B cell (primary cell): ENCODE data around the gene VAV3. TPM values are rescaled to one million over a fixed set of nuclear protein-coding genes. Genes with fewer than 3 reads are reported as not detected.

ENCODE experiments used
- ATAC-seq: fragments of 200-7000 bp; cut with Tn5 transposase; one replicate; pipeline ENCODE4 v1.10.0; 2021; ENCODE audit warnings: low read depth, mild to moderate bottlenecking, moderate number of reproducible peaks, moderate library complexity
- CTCF ChIA-PET: fragments of 350-600 bp; sonication (Branson Sonifier 250); formaldehyde crosslinking; loops from one replicate; lab custom pipeline; 2021; ENCODE audit warnings: antibody characterized with exemption, inconsistent platforms; lab: Charles Lee
- POLR2A ChIA-PET: fragments of 350-600 bp; sonication (Branson Sonifier 250); formaldehyde crosslinking; loops from one replicate; lab custom pipeline; 2021; ENCODE audit warnings: antibody characterized with exemption; lab: Charles Lee
- DNase-seq: peaks from one replicate; pipeline ENCODE4 v3.0.0; 2013
- H2AFZ ChIP-seq: 2 replicates; pipeline ENCODE4 v1.6.1; 2012; ENCODE audit warnings: mild to moderate bottlenecking, low read depth, low read length; ENCODE audit not compliant: insufficient read depth, poor library complexity, severe bottlenecking
- H3K27ac ChIP-seq, 2 donors: 1 replicate in 1 of 2; 2 replicates in 1 of 2; pipeline ENCODE4 v1.5.1; 2012 to 2013; ENCODE audit warnings: low read length in 2 of 2, mild to moderate bottlenecking in 2 of 2, moderate library complexity in 1 of 2
- H3K27me3 ChIP-seq, 4 experiments: fragments of 200-600 bp in 1 of 4; sonication (generic) in 1 of 4; replicated peaks in 1 of 4; 1 replicate in 2 of 4; 2 replicates in 2 of 4; pipeline versions ENCODE4 v1.6.1 to v1.7.0; 2013 to 2016; ENCODE audit warnings: low read length in 3 of 4, mild to moderate bottlenecking in 2 of 4, mixed read lengths in 1 of 4, moderate library complexity in 1 of 4; ENCODE audit not compliant: insufficient read depth in 4 of 4, control insufficient read depth in 3 of 4; ENCODE audit errors: control extremely low read depth in 1 of 4
- H3K36me3 ChIP-seq, 2 experiments: replicated peaks in 1 of 2; 1 replicate in 1 of 2; 2 replicates in 1 of 2; pipeline versions ENCODE4 v1.6.1 to v1.7.1; 2013; ENCODE audit warnings: low read length in 1 of 2; ENCODE audit not compliant: insufficient read depth in 2 of 2, control insufficient read depth in 1 of 2; ENCODE audit errors: control extremely low read depth in 1 of 2, extremely low read depth in 1 of 2
- H3K4me1 ChIP-seq, 2 donors: fragments of 200-600 bp in 1 of 2; sonication (generic) in 1 of 2; 1 replicate in 1 of 2; 2 replicates in 1 of 2; pipeline versions ENCODE4 v1.5.1 to v1.6.1; 2013 to 2017; ENCODE audit warnings: low read length in 2 of 2; ENCODE audit not compliant: control insufficient read depth in 2 of 2, insufficient read depth in 2 of 2
- H3K4me2 ChIP-seq: replicated peaks from 2 replicates; pipeline ENCODE3; 2012; ENCODE audit warnings: mild to moderate bottlenecking, low read depth, low read length; ENCODE audit not compliant: poor library complexity, severe bottlenecking
- H3K4me3 ChIP-seq, 5 experiments: fragments of 200-600 bp in 1 of 5; sonication (generic) in 1 of 5; 1 replicate in 3 of 5; 2 replicates in 2 of 5; pipeline versions ENCODE4 v1.5.1 to v1.7.0; 2011 to 2016; ENCODE audit warnings: low read length in 4 of 5, mild to moderate bottlenecking in 4 of 5, low read depth in 2 of 5, control low read depth in 1 of 5, moderate library complexity in 1 of 5; ENCODE audit not compliant: insufficient read depth in 1 of 5; ENCODE audit errors: control extremely low read depth in 1 of 5, extremely low read depth in 1 of 5
- H3K79me2 ChIP-seq: fragments of 200-600 bp; sonication (generic); one replicate; pipeline ENCODE4 v1.6.0; 2016; ENCODE audit warnings: low read length; ENCODE audit not compliant: control insufficient read depth, insufficient read depth
- H3K9ac ChIP-seq: fragments of 200-600 bp; sonication (generic); 2 replicates; pipeline ENCODE4 v1.6.1; 2017; ENCODE audit warnings: mild to moderate bottlenecking, low read length, moderate library complexity
- H3K9me3 ChIP-seq, 3 donors: one replicate each; pipeline versions ENCODE4 v1.6.1 to v1.7.1; 2013; ENCODE audit warnings: low read length in 2 of 3; ENCODE audit not compliant: control insufficient read depth in 2 of 3, insufficient read depth in 1 of 3; ENCODE audit errors: control extremely low read depth in 1 of 3
- H4K20me1 ChIP-seq: 2 replicates; pipeline ENCODE4 v1.6.0; 2012; ENCODE audit warnings: mild to moderate bottlenecking, low read length; ENCODE audit not compliant: insufficient read depth, control insufficient read depth, poor library complexity, severe bottlenecking
- H3K27ac Mint-ChIP-seq: one replicate; pipeline ENCODE4 v1.8.0; 2021; ENCODE audit warnings: mixed read lengths
- H3K27me3 Mint-ChIP-seq: one replicate; pipeline ENCODE4 v1.8.0; 2021; ENCODE audit warnings: mixed read lengths
- H3K4me1 Mint-ChIP-seq: one replicate; pipeline ENCODE4 v1.8.0; 2021; ENCODE audit warnings: mixed read lengths
- H3K4me3 Mint-ChIP-seq: one replicate; pipeline ENCODE4 v1.8.0; 2021; ENCODE audit warnings: mixed read lengths
- H3K9me3 Mint-ChIP-seq: one replicate; pipeline ENCODE4 v1.8.0; 2022; ENCODE audit warnings: mixed read lengths; ENCODE audit not compliant: insufficient read depth
- EZH2 ChIP-seq: IDR thresholded peaks from 2 replicates; pipeline ENCODE4 v1.6.1; 2012; ENCODE audit warnings: borderline replicate concordance, low read depth, mild to moderate bottlenecking, moderate library complexity, low read length; ENCODE audit not compliant: insufficient read depth, poor library complexity, severe bottlenecking
- WGBS: methylation state at CpG from one replicate; pipeline ENCODE4 v1.1.5; 2013; ENCODE audit warnings: missing lambda C conversion rate; ENCODE audit not compliant: insufficient coverage; 5-methylcytosine and 5-hydroxymethylcytosine counted together
- intact Hi-C: fragments of 100-400 bp; cut with micrococcal nuclease; formaldehyde crosslinking; loops from one replicate; pipeline ENCODE4 v1.10.0; 2022
- polyA plus RNA-seq: library from polyadenylated mRNA; depleted of rRNA; stranded (reverse); fragments of >200 nt; gene quantifications from 2 replicates; pipeline ENCODE4 v1.2.3, GENCODE V29; 2012
- total RNA-seq, 2 donors: library from RNA; stranded (reverse); fragments of 120-200 nt in 1 of 2; gene quantifications; 1 replicate in 1 of 2; 2 replicates in 1 of 2; pipeline versions ENCODE4 v1.2.3 to v1.2.4, GENCODE V29; 2013 to 2022
- TF ChIP-seq, protein P1 (sequence below): fragments of 200-600 bp; IDR thresholded peaks from one replicate; pipeline ENCODE4 v1.8.0; 2022; ENCODE audit warnings: antibody characterized with exemption, mild to moderate bottlenecking

VAV3 gene
- total and polyA plus RNA-seq, 2 donors (not counting 1 experiment from before 2014, with no cell fraction given), result 14.8 to 32.5 TPM

DNA sequence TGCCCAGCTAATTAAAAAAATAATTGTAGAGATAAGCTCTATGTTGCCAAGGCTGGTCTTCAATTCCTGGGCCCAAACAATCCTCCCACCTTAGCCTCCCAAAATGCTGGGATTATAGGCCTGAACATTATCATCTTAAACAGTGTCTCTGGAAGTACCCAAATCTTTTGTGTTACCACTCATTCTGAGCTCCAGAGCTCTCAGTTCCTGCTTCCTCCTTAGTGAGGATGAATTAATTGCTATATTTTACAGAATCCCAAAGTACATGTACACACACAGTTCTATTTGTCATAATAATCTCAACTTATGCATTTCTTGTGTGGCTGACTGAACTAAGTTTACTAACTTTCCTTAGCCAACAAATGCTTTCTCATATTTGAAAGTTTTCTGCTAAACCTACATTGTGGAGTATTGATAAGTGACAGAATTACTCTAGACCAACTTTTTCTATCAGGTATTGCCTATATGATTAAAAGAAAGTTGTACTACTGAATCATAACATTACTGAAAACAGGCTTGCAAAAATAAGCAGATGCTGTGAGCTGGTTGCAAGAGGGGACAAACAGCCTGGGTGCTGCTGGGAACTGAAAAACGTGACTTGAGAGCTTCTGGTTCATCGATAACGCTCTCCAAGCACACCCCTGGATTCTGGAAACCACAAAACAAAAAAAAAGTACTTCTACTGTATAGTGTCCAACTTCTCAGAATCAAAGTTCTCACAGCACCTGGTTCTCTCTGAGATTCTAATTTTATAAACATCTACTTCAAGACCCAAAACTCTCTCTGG is 15.3 kb downstream of the VAV3 start:
- H3K27me3 ChIP-seq, result no peaks in the 10 kb centered on the region
- WGBS, result 0% methylated on average over 1 of the region's 3 CpGs
- no peak overlapping the region for H3K4me3 ChIP-seq
- no peaks in the 10 kb centered on the region for H3K9me3 Mint-ChIP-seq
- intact Hi-C loops, result loop anchor here (2.0 kb wide), 2 partner anchors 13 to 15 kb away; partner anchors contain the start of gene VAV3
- ChIA-PET POLR2A (interaction anchor here (1.2 kb wide), 1 partner anchor 14 kb away, joined by 3 read pairs; no protein-coding TSS in a partner anchor), CTCF (interaction anchor here (0.7 to 3.3 kb wide), 4 partner anchors 14 to 177 kb away, joined by 3 to 11 read pairs (median 3); partner anchors contain the start of gene VAV3)
- no peak for ATAC-seq
- no peak for TF ChIP-seq EZH2
- TF ChIP-seq, protein P1, sequence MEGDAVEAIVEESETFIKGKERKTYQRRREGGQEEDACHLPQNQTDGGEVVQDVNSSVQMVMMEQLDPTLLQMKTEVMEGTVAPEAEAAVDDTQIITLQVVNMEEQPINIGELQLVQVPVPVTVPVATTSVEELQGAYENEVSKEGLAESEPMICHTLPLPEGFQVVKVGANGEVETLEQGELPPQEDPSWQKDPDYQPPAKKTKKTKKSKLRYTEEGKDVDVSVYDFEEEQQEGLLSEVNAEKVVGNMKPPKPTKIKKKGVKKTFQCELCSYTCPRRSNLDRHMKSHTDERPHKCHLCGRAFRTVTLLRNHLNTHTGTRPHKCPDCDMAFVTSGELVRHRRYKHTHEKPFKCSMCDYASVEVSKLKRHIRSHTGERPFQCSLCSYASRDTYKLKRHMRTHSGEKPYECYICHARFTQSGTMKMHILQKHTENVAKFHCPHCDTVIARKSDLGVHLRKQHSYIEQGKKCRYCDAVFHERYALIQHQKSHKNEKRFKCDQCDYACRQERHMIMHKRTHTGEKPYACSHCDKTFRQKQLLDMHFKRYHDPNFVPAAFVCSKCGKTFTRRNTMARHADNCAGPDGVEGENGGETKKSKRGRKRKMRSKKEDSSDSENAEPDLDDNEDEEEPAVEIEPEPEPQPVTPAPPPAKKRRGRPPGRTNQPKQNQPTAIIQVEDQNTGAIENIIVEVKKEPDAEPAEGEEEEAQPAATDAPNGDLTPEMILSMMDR, result no peak
- no peak overlapping the region for H3K9ac ChIP-seq
- peaks cover 96% of the 10 kb centered on the region for H3K79me2 ChIP-seq
- peak overlapping the region; percentile 70 for H3K27ac Mint-ChIP-seq
- H4K20me1 ChIP-seq, result peaks cover 18% of the 10 kb centered on the region
- no peaks in the 10 kb centered on the region for H3K36me3 ChIP-seq
- no peak overlapping the region for H2AFZ ChIP-seq
- no peaks in the 10 kb centered on the region for H3K9me3 ChIP-seq
- peak overlapping the region in 1 of 2 donors; percentile 44 for H3K27ac ChIP-seq
- DNase-seq, result no peak
- peak overlapping the region; percentile 23 for H3K4me2 ChIP-seq
- peaks cover 75% of the 10 kb centered on the region for H3K4me1 Mint-ChIP-seq
- peak overlapping the region; percentile 2 for H3K4me3 Mint-ChIP-seq
- H3K4me1 ChIP-seq, result peaks cover 44 to 75% of the 10 kb centered on the region in 2 donors
- no peaks in the 10 kb centered on the region for H3K27me3 Mint-ChIP-seq

DNA sequence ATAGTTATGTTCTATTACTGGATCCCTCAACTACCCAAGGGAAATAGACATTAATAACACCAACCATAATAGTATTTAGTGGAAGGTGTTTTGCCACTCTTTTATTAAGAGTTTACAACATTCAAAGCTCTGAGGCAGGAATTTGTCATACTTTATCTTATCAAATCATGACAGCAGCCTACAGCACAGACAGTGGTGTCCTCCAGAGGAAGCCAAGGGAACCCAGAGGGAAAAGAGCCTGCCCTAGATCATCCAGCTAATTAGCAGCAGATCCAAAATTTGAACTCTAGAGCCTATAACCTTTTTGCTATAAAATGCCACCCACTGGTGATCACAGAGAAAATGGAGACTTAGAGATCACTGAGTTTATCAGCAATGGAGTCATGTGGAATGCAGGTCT is 18.2 kb downstream of the VAV3 start:
- CTCF ChIA-PET, result interaction anchor here (0.6 to 1.0 kb wide), 2 partner anchors 13 to 28 kb away, joined by 3 read pairs; no protein-coding TSS in a partner anchor
- no peaks in the 10 kb centered on the region for H3K9me3 Mint-ChIP-seq
- no peak for DNase-seq
- TF ChIP-seq, protein P1, result no peak
- TF ChIP-seq EZH2, result no peak
- Histone ChIP-seq H3K4me2 (no peak overlapping the region), H3K79me2 (peaks cover 97% of the 10 kb centered on the region), H3K36me3 (no peaks in the 10 kb centered on the region), H4K20me1 (peaks cover 24% of the 10 kb centered on the region), H2AFZ (no peak overlapping the region), H3K9me3 (no peaks in the 10 kb centered on the region), H3K27me3 (no peaks in the 10 kb centered on the region), H3K27ac (no peak overlapping the region), H3K9ac (no peak overlapping the region), H3K4me1 (peaks cover 52 to 65% of the 10 kb centered on the region in 2 donors), H3K4me3 (no peak overlapping the region)
- no peaks in the 10 kb centered on the region for H3K27me3 Mint-ChIP-seq
- POLR2A ChIA-PET, result interaction anchor here (0.8 kb wide), 1 partner anchor 17 kb away, joined by 3 read pairs; no protein-coding TSS in a partner anchor
- no peak overlapping the region for H3K27ac Mint-ChIP-seq
- no peak overlapping the region for H3K4me3 Mint-ChIP-seq
- intact Hi-C loops, result no loop called here
- H3K4me1 Mint-ChIP-seq, result peaks cover 77% of the 10 kb centered on the region
- no peak for ATAC-seq
